GM19452 (cell line): Measurements from ENCODE around the gene NUP35.

Experiments
- ATAC-seq: cut with Tn5 transposase; IDR thresholded peaks from one replicate; pipeline ENCODE4 v1.9.1; 2021; ENCODE audit not compliant: unreplicated experiment

NUP35 gene

GRCh38 chr2:183124222-183124956 lies at the start of gene NUP35:
TSS of gene NUP35 (plus strand) at chr2:183124443. CDS start at chr2:183124458, 15 bp downstream.
- peak; percentile 85 for ATAC-seq

GRCh38 chr2:183078163-183078463 lies 46.1 kb upstream of the NUP35 start:
- no peak for ATAC-seq

GRCh38 chr2:183078464-183079138 lies 45.6 kb upstream of the NUP35 start, which contains the start of gene DUSP19:
TSS of gene DUSP19 (plus strand) at chr2:183078747. CDS start at chr2:183078934, 187 bp downstream.
- peak; percentile 87 for ATAC-seq

- ATAC-seq: peak; percentile 31
Observed at GRCh38 chr2:183079139-183079775, 45.0 kb upstream of the NUP35 start.

- ATAC-seq: no peak
Observed at GRCh38 chr2:183081911-183082310, 42.3 kb upstream of the NUP35 start.

GRCh38 chr2:183088061-183088460 lies 36.2 kb upstream of the NUP35 start:
- no peak for ATAC-seq

GRCh38 chr2:183089192-183089851 lies 34.9 kb upstream of the NUP35 start:
- peak; percentile 59 for ATAC-seq

- ATAC-seq: no peak
Observed at GRCh38 chr2:183091318-183091953, 32.8 kb upstream of the NUP35 start.

- ATAC-seq: no peak
Observed at GRCh38 chr2:183091954-183092345, 32.3 kb upstream of the NUP35 start.

- peak; percentile 82 for ATAC-seq
Observed at GRCh38 chr2:183093857-183094657, 30.2 kb upstream of the NUP35 start.

GRCh38 chr2:183105402-183106134 lies 18.7 kb upstream of the NUP35 start:
- no peak for ATAC-seq

- ATAC-seq: no peak
Observed at GRCh38 chr2:183112577-183112976, 11.7 kb upstream of the NUP35 start.

- ATAC-seq: no peak
Observed at GRCh38 chr2:183113630-183114029, 10.6 kb upstream of the NUP35 start.

- no peak for ATAC-seq
Observed at GRCh38 chr2:183117226-183117625, 7.0 kb upstream of the NUP35 start.

- no peak for ATAC-seq
Observed at GRCh38 chr2:183123117-183123958, 905 bp upstream of the NUP35 start.

GRCh38 chr2:183123959-183124221 lies 353 bp upstream of the NUP35 start:
- peak; percentile 42 for ATAC-seq

- ATAC-seq: peak; percentile 1
Observed at GRCh38 chr2:183124957-183125255, 663 bp downstream of the NUP35 start.

- ATAC-seq: no peak
Observed at GRCh38 chr2:183125659-183126341, 1.6 kb downstream of the NUP35 start.

GRCh38 chr2:183126635-183127034 lies 2.4 kb downstream of the NUP35 start:
- no peak for ATAC-seq
